Mesenchymal stem cell (in vitro differentiated cells and primary cell): ENCODE results near the gene TARBP1.

Experiments
- DNase-seq: peaks from one replicate; pipeline ENCODE4 v3.0.0-alpha.2; 2013
- H2AFZ ChIP-seq: one replicate; pipeline ENCODE4 v1.6.1; 2013; ENCODE audit warnings: low read depth, mild to moderate bottlenecking, control low read depth, inconsistent platforms, low read length, moderate library complexity
- H2AK5ac ChIP-seq: 2 replicates; pipeline ENCODE4 v1.6.1; 2013; ENCODE audit warnings: low read length, moderate library complexity, mild to moderate bottlenecking, inconsistent platforms; ENCODE audit not compliant: severe bottlenecking
- H2BK120ac ChIP-seq: one replicate; pipeline ENCODE4 v1.6.1; 2013; ENCODE audit warnings: low read depth, mild to moderate bottlenecking, inconsistent platforms, low read length, moderate library complexity
- H2BK12ac ChIP-seq, 2 experiments: one replicate each; pipeline ENCODE4 v1.6.1; 2013; ENCODE audit warnings: inconsistent platforms in 2 of 2, low read length in 2 of 2, mild to moderate bottlenecking in 2 of 2, moderate library complexity in 2 of 2, control low read depth in 1 of 2
- H2BK15ac ChIP-seq: one replicate; pipeline ENCODE4 v1.6.1; 2013; ENCODE audit warnings: mild to moderate bottlenecking, low read depth, inconsistent platforms; ENCODE audit not compliant: poor library complexity, severe bottlenecking
- H2BK5ac ChIP-seq: 2 replicates; pipeline ENCODE4 v1.6.1; 2013; ENCODE audit warnings: low read depth, mild to moderate bottlenecking, low read length, control low read depth, inconsistent platforms; ENCODE audit not compliant: poor library complexity, severe bottlenecking
- H3K14ac ChIP-seq, 2 experiments: one replicate each; pipeline ENCODE4 v1.6.1; 2013; ENCODE audit warnings: inconsistent platforms in 2 of 2, low read length in 2 of 2, control low read depth in 1 of 2, mild to moderate bottlenecking in 1 of 2, moderate library complexity in 1 of 2
- H3K18ac ChIP-seq, 2 experiments: one replicate each; pipeline ENCODE4 v1.6.1; 2013; ENCODE audit warnings: inconsistent platforms in 2 of 2, low read length in 2 of 2, control low read depth in 1 of 2, low read depth in 1 of 2, mild to moderate bottlenecking in 1 of 2
- H3K23ac ChIP-seq, 2 experiments: one replicate each; pipeline ENCODE4 v1.6.1; 2013; ENCODE audit warnings: inconsistent platforms in 2 of 2, low read length in 2 of 2, mild to moderate bottlenecking in 2 of 2, moderate library complexity in 2 of 2, control low read depth in 1 of 2
- H3K27ac ChIP-seq: 2 replicates; pipeline ENCODE4 v1.5.1; 2013; ENCODE audit warnings: mild to moderate bottlenecking, moderate library complexity, low read length, control low read depth, inconsistent platforms; ENCODE audit not compliant: poor library complexity, severe bottlenecking
- H3K27me3 ChIP-seq, 2 experiments: 2 replicates each; pipeline versions ENCODE4 v1.6.1 to v1.7.0; 2013; ENCODE audit warnings: low read length in 2 of 2, mild to moderate bottlenecking in 2 of 2, moderate library complexity in 2 of 2, control low read depth in 1 of 2, inconsistent platforms in 1 of 2; ENCODE audit not compliant: control insufficient read depth in 1 of 2, insufficient read depth in 1 of 2
- H3K36me3 ChIP-seq, 2 experiments: 2 replicates each; pipeline versions ENCODE4 v1.6.1 to v1.7.0; 2013; ENCODE audit warnings: low read length in 2 of 2, control low read depth in 1 of 2, inconsistent platforms in 1 of 2, low read depth in 1 of 2, mild to moderate bottlenecking in 1 of 2; ENCODE audit not compliant: insufficient read depth in 2 of 2, control insufficient read depth in 1 of 2
- H3K4ac ChIP-seq, 2 experiments: one replicate each; pipeline ENCODE4 v1.6.1; 2013; ENCODE audit warnings: inconsistent platforms in 2 of 2, low read length in 2 of 2, mild to moderate bottlenecking in 2 of 2, moderate library complexity in 2 of 2, control low read depth in 1 of 2, low read depth in 1 of 2
- H3K4me1 ChIP-seq: 2 replicates; pipeline ENCODE4 v1.6.1; 2013; ENCODE audit warnings: low read depth, low read length, control low read depth; ENCODE audit not compliant: control insufficient read depth, insufficient read depth
- H3K4me2 ChIP-seq: 2 replicates; pipeline ENCODE4 v1.6.1; 2013; ENCODE audit warnings: low read length, mild to moderate bottlenecking, inconsistent platforms; ENCODE audit not compliant: poor library complexity, severe bottlenecking
- H3K4me3 ChIP-seq, 2 experiments: 2 replicates each; pipeline versions ENCODE4 v1.5.1 to v1.7.0; 2013; ENCODE audit warnings: low read length in 2 of 2, mild to moderate bottlenecking in 2 of 2, control low read depth in 1 of 2, low read depth in 1 of 2; ENCODE audit not compliant: insufficient read depth in 1 of 2
- H3K79me1 ChIP-seq: replicated peaks from 2 replicates; pipeline ENCODE4 v1.6.1; 2013; ENCODE audit warnings: mild to moderate bottlenecking, control low read depth, low read length, inconsistent platforms; ENCODE audit not compliant: poor library complexity, severe bottlenecking
- H3K9ac ChIP-seq: 2 replicates; pipeline ENCODE4 v1.7.0; 2013; ENCODE audit warnings: mild to moderate bottlenecking, low read length, moderate library complexity
- H3K9me3 ChIP-seq: 2 replicates; pipeline ENCODE4 v1.7.0; 2013; ENCODE audit warnings: mild to moderate bottlenecking, low read length; ENCODE audit not compliant: control insufficient read depth
- H4K8ac ChIP-seq: one replicate; pipeline ENCODE4 v1.6.1; 2013; ENCODE audit warnings: inconsistent platforms, mild to moderate bottlenecking, low read length, moderate library complexity
- H4K91ac ChIP-seq: one replicate; pipeline ENCODE4 v1.6.1; 2013; ENCODE audit warnings: mild to moderate bottlenecking, low read length, inconsistent platforms
- WGBS: methylation state at CpG from one replicate; pipeline ENCODE4 v1.1.7; 2013; ENCODE audit warnings: mixed read lengths; 5-methylcytosine and 5-hydroxymethylcytosine counted together

TARBP1 gene

DNA sequence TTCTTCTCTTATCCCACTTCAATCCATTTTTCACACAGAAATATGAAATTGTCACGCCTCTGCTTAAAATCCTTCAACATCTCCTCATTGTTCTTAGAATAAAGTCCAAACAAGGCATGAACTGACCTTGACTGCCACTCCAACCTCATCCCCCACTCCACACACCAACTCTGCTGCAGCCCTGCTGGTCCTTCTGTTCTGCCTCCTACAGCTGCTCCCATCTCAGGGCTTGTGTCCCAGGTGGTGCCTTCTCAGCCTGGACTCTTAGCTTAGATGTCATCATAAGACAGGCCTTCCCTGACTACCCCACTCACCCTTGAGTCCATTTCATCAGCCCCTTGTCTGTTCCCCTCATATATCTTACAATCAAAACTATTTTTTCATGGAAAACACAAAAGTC is 10.4 kb downstream of the TARBP1 start:
- Histone ChIP-seq H3K4me1 (no peaks in the 10 kb centered on the region), H3K36me3 (peaks cover 0 to 34% of the 10 kb centered on the region in 2 experiments), H3K4me2 (no peak overlapping the region), H3K27ac (no peak overlapping the region), H2AFZ (no peak overlapping the region), H2BK15ac (no peak overlapping the region), H4K8ac (no peak overlapping the region), H3K79me1 (peaks cover 4% of the 10 kb centered on the region), H3K18ac (no peak overlapping the region), H3K23ac (no peak overlapping the region), H4K91ac (no peak overlapping the region), H3K4me3 (no peak overlapping the region), H3K9ac (no peak overlapping the region), H3K14ac (no peak overlapping the region), H2AK5ac (no peak overlapping the region), H2BK12ac (no peak overlapping the region), H2BK120ac (no peak overlapping the region), H2BK5ac (no peak overlapping the region), H3K27me3 (no peaks in the 10 kb centered on the region), H3K9me3 (no peaks in the 10 kb centered on the region), H3K4ac (no peak overlapping the region)
- WGBS, result 96% methylated on average over 1 of the region's 1 CpG
- no peak for DNase-seq

GRCh38 chr1:234467821-234468220 is 11.2 kb downstream of the TARBP1 start:
- H3K4me2 ChIP-seq, result no peak overlapping the region
- H3K4me1 ChIP-seq, result no peaks in the 10 kb centered on the region
- H2BK120ac ChIP-seq, result no peak overlapping the region
- DNase-seq, result no peak
- H3K18ac ChIP-seq, result no peak overlapping the region
- no peak overlapping the region for H2BK15ac ChIP-seq
- H3K27ac ChIP-seq, result no peak overlapping the region
- no peak overlapping the region for H2AFZ ChIP-seq
- no peak overlapping the region for H3K9ac ChIP-seq
- no peak overlapping the region for H3K4ac ChIP-seq
- no peak overlapping the region for H2BK5ac ChIP-seq
- H3K23ac ChIP-seq, result no peak overlapping the region
- peaks cover 2% of the 10 kb centered on the region for H3K79me1 ChIP-seq
- WGBS, result 93% methylated on average over 6 of the region's 6 CpGs
- H4K91ac ChIP-seq, result no peak overlapping the region
- H3K14ac ChIP-seq, result no peak overlapping the region
- no peak overlapping the region for H3K4me3 ChIP-seq
- H4K8ac ChIP-seq, result no peak overlapping the region
- no peaks in the 10 kb centered on the region for H3K27me3 ChIP-seq
- peaks cover 0 to 41% of the 10 kb centered on the region in 2 experiments for H3K36me3 ChIP-seq
- no peak overlapping the region for H2BK12ac ChIP-seq
- H2AK5ac ChIP-seq, result no peak overlapping the region
- no peaks in the 10 kb centered on the region for H3K9me3 ChIP-seq

GRCh38 chr1:234466945-234467344 is 12.0 kb downstream of the TARBP1 start:
- no peak overlapping the region for H3K14ac ChIP-seq
- no peaks in the 10 kb centered on the region for H3K4me1 ChIP-seq
- no peak overlapping the region for H2AK5ac ChIP-seq
- H3K9ac ChIP-seq, result no peak overlapping the region
- no peak overlapping the region for H3K4me3 ChIP-seq
- peaks cover 2% of the 10 kb centered on the region for H3K79me1 ChIP-seq
- no peak overlapping the region for H3K18ac ChIP-seq
- H2AFZ ChIP-seq, result no peak overlapping the region
- H3K4me2 ChIP-seq, result no peak overlapping the region
- H2BK120ac ChIP-seq, result no peak overlapping the region
- no peaks in the 10 kb centered on the region for H3K9me3 ChIP-seq
- H2BK12ac ChIP-seq, result no peak overlapping the region
- no peak overlapping the region for H2BK5ac ChIP-seq
- no peak overlapping the region for H2BK15ac ChIP-seq
- DNase-seq, result no peak
- no peak overlapping the region for H4K91ac ChIP-seq
- H4K8ac ChIP-seq, result no peak overlapping the region
- H3K27me3 ChIP-seq, result no peaks in the 10 kb centered on the region
- WGBS, result 96% methylated on average over 6 of the region's 6 CpGs
- H3K4ac ChIP-seq, result no peak overlapping the region
- no peak overlapping the region for H3K23ac ChIP-seq
- peaks cover 0 to 47% of the 10 kb centered on the region in 2 experiments for H3K36me3 ChIP-seq
- H3K27ac ChIP-seq, result no peak overlapping the region

- no peak overlapping the region for H2BK12ac ChIP-seq
These were observed 15.2 kb downstream of the TARBP1 start for GRCh38 chr1:234463749-234464148.

More at GRCh38 chr1:234463749-234464148, 15.2 kb downstream of the TARBP1 start:
- Histone ChIP-seq H3K4me2 (no peak overlapping the region), H3K4ac (no peak overlapping the region), H3K4me1 (no peaks in the 10 kb centered on the region), H2BK5ac (no peak overlapping the region), H3K23ac (no peak overlapping the region), H3K14ac (no peak overlapping the region), H3K18ac (no peak overlapping the region), H3K36me3 (peaks cover 0 to 61% of the 10 kb centered on the region in 2 experiments), H3K79me1 (no peaks in the 10 kb centered on the region), H2AFZ (no peak overlapping the region), H2BK120ac (no peak overlapping the region), H3K27ac (no peak overlapping the region), H3K9ac (no peak overlapping the region), H3K9me3 (no peaks in the 10 kb centered on the region), H3K4me3 (no peak overlapping the region), H4K8ac (no peak overlapping the region), H2AK5ac (no peak overlapping the region), H4K91ac (no peak overlapping the region), H2BK15ac (no peak overlapping the region), H3K27me3 (no peaks in the 10 kb centered on the region)
- DNase-seq, result no peak
